Endothelial cell of umbilical vein (primary cell): ENCODE results near the gene FUT9. TPM values are rescaled to one million over a fixed set of nuclear protein-coding genes. Genes with fewer than 3 reads are reported as not detected.

Experiments
- BruUV-seq: library from RNA; stranded (reverse); fragments of 400-500 nt; replicated peaks from 2 replicates; lab custom pipeline; 2021; lab: Mats Ljungman, UMichigan
- CTCF ChIA-PET: fragments of 300-600, 350-600 bp; sonication (Branson Sonifier 250); formaldehyde crosslinking; loops from one replicate; lab custom pipeline; 2021; ENCODE audit warnings: antibody characterized with exemption, inconsistent platforms; lab: Charles Lee
- POLR2A ChIA-PET: fragments of 300-600, 350-600 bp; sonication (Branson Sonifier 250); formaldehyde crosslinking; loops from one replicate; lab custom pipeline; 2021; ENCODE audit warnings: antibody characterized with exemption, inconsistent platforms; lab: Charles Lee
- DNase-seq: peaks from one replicate; pipeline ENCODE4 v3.0.0-alpha.2; 2011; ENCODE audit warnings: low read depth, low spot score
- FAIRE-seq: peaks from 2 replicates; lab custom pipeline; 2011; peaks lifted over from hg19 to GRCh38; lab: Jason Lieb, UNC
- H2AFZ ChIP-seq: 2 replicates; pipeline ENCODE4 v1.6.0; 2012; ENCODE audit warnings: low read depth, low read length, control low read depth, inconsistent platforms
- H3K27ac ChIP-seq: 2 replicates; pipeline ENCODE4 v1.5.1; 2011; ENCODE audit warnings: low read depth, mild to moderate bottlenecking, control low read depth, low read length, moderate library complexity; ENCODE audit not compliant: insufficient read depth
- H3K27me3 ChIP-seq, 2 experiments: 2 replicates each; pipeline versions ENCODE4 v1.6.0 to v1.6.1; 2011; ENCODE audit warnings: low read length in 2 of 2, mixed read lengths in 1 of 2; ENCODE audit not compliant: control insufficient read depth in 2 of 2, insufficient read depth in 2 of 2
- H3K36me3 ChIP-seq, 2 experiments: 2 replicates in 1 of 2; 3 replicates in 1 of 2; pipeline ENCODE4 v1.5.1; 2011; ENCODE audit warnings: low read length in 2 of 2, mild to moderate bottlenecking in 1 of 2, moderate library complexity in 1 of 2; ENCODE audit not compliant: control insufficient read depth in 2 of 2, insufficient read depth in 2 of 2; ENCODE audit errors: extremely low read depth in 1 of 2
- H3K4me1 ChIP-seq: 3 replicates; pipeline ENCODE4 v1.5.1; 2011; ENCODE audit warnings: mild to moderate bottlenecking, low read length; ENCODE audit not compliant: control insufficient read depth, insufficient read depth; ENCODE audit errors: extremely low read depth
- H3K4me2 ChIP-seq: 2 replicates; pipeline ENCODE4 v1.6.1; 2011; ENCODE audit warnings: low read length, control low read depth, mixed read lengths; ENCODE audit not compliant: insufficient read depth
- H3K4me3 ChIP-seq, 3 experiments: fragments of 200-600 bp in 1 of 3; sonication (generic), shearing (Covaris generic) in 1 of 3; replicated peaks in 1 of 3; 2 replicates each; pipeline ENCODE4 v1.5.1; 2011 to 2016; ENCODE audit warnings: control low read depth in 3 of 3, low read length in 3 of 3, mild to moderate bottlenecking in 2 of 3, inconsistent platforms in 1 of 3, low read depth in 1 of 3, moderate library complexity in 1 of 3; ENCODE audit not compliant: insufficient read depth in 1 of 3
- H3K79me2 ChIP-seq: 2 replicates; pipeline ENCODE4 v1.6.0; 2012; ENCODE audit warnings: low read length, inconsistent platforms; ENCODE audit not compliant: control insufficient read depth, insufficient read depth
- H3K9ac ChIP-seq: replicated peaks from 2 replicates; pipeline ENCODE3; 2011; ENCODE audit warnings: low read length, control low read depth; ENCODE audit not compliant: insufficient read depth; ENCODE audit errors: extremely low read depth
- H3K9me1 ChIP-seq: replicated peaks from 3 replicates; pipeline ENCODE4 v1.6.0; 2011; ENCODE audit warnings: mild to moderate bottlenecking, low read length; ENCODE audit not compliant: control insufficient read depth, insufficient read depth; ENCODE audit errors: extremely low read depth
- H3K9me3 ChIP-seq: replicated peaks from 2 replicates; pipeline ENCODE4 v1.5.1; 2012; ENCODE audit warnings: low read length, inconsistent platforms; ENCODE audit not compliant: control insufficient read depth, insufficient read depth
- H4K20me1 ChIP-seq: replicated peaks from 2 replicates; pipeline ENCODE3; 2011; ENCODE audit warnings: mild to moderate bottlenecking, low read length; ENCODE audit not compliant: control insufficient read depth, insufficient read depth; ENCODE audit errors: extremely low read depth
- CTCF ChIP-seq, 2 donors: IDR thresholded peaks; 1 replicate in 1 of 2; 2 replicates in 1 of 2; pipeline ENCODE4 v1.5.1; 2011; ENCODE audit warnings: low read length in 2 of 2, mild to moderate bottlenecking in 2 of 2, moderate library complexity in 2 of 2, control low read depth in 1 of 2, inconsistent platforms in 1 of 2, low read depth in 1 of 2; ENCODE audit not compliant: insufficient read depth in 1 of 2; ENCODE audit errors: extremely low read depth in 1 of 2
- EZH2 ChIP-seq: IDR thresholded peaks from 2 replicates; pipeline ENCODE4 v1.6.1; 2012; ENCODE audit warnings: borderline replicate concordance, low read depth, mild to moderate bottlenecking, moderate library complexity, low read length, inconsistent platforms; ENCODE audit not compliant: severe bottlenecking
- FOS ChIP-seq: IDR thresholded peaks from 2 replicates; pipeline ENCODE4 v1.6.1; 2011; ENCODE audit warnings: mild to moderate bottlenecking, low read length, moderate library complexity, borderline replicate concordance; ENCODE audit not compliant: insufficient read depth
- GATA2 ChIP-seq: IDR thresholded peaks from 2 replicates; pipeline ENCODE4 v1.7.0; 2011; ENCODE audit warnings: low read depth, mild to moderate bottlenecking, moderate library complexity, mixed read lengths, low read length; ENCODE audit not compliant: insufficient read length, insufficient read depth
- JUN ChIP-seq: IDR thresholded peaks from 2 replicates; pipeline ENCODE4 v1.6.1; 2011; ENCODE audit warnings: borderline replicate concordance, low read depth; ENCODE audit not compliant: insufficient read length, insufficient read depth
- MYC ChIP-seq: IDR thresholded peaks from one replicate; pipeline ENCODE4 v1.6.1; 2011; ENCODE audit warnings: mild to moderate bottlenecking, low read depth, low read length
- POLR2A ChIP-seq: IDR thresholded peaks from 2 replicates; pipeline ENCODE4 v1.6.1; 2012; ENCODE audit warnings: low read depth, mild to moderate bottlenecking, control low read depth, low read length
- POLR2AphosphoS5 ChIP-seq: IDR thresholded peaks from 2 replicates; pipeline ENCODE4 v1.6.1; 2012; ENCODE audit warnings: low read depth, mild to moderate bottlenecking, control low read depth, low read length, moderate library complexity; ENCODE audit not compliant: insufficient read depth
- dilution Hi-C: fragments of 300-500 bp; cut with MboI; formaldehyde crosslinking; loops from one replicate; pipeline ENCODE4 v1.15.0; 2019; ENCODE audit warnings: low sequenced_read_pairs; ENCODE audit not compliant: extremely low pct_ligation_motif_present
- intact Hi-C: fragments of 100-400 bp; cut with micrococcal nuclease; formaldehyde crosslinking; loops from one replicate; pipeline ENCODE4 v1.10.0; 2022
- polyA plus RNA-seq, 4 experiments: library from polyadenylated mRNA; depleted of rRNA in 3 of 4; stranded (reverse) in 3 of 4; unstranded in 1 of 4; fragments of >200 nt; gene quantifications; 2 replicates each; pipeline versions ENCODE4 v1.2.1 to v1.2.3, GENCODE V29; 2011 to 2012; ENCODE audit warnings: missing spikeins in 1 of 4
- total RNA-seq: library from RNA; stranded (reverse); gene quantifications from 2 replicates; pipeline ENCODE4 v1.2.3, GENCODE V29; 2021
- TF ChIP-seq, protein P1 (sequence below): IDR thresholded peaks from 2 replicates; pipeline ENCODE4 v1.6.1; 2011; ENCODE audit not compliant: insufficient read depth, insufficient read length

FUT9 gene
- total and polyA plus RNA-seq, 2 donors (not counting 3 experiments of a cell fraction or from before 2014, with no cell fraction given) = not detected

- ChIA-PET CTCF (no interaction called here), POLR2A (no interaction called here)
- DNase-seq (no peak), FAIRE-seq (no peak)
- Histone ChIP-seq H3K79me2 (no peaks in the 10 kb centered on the region), H3K36me3 (no peaks in the 10 kb centered on the region), H2AFZ (no peak overlapping the region), H3K4me3 (no peak overlapping the region), H3K9me3 (peaks cover 4% of the 10 kb centered on the region), H3K9ac (no peak overlapping the region), H3K4me2 (no peak overlapping the region), H3K4me1 (no peaks in the 10 kb centered on the region), H3K27ac (no peak overlapping the region), H3K27me3 (no peaks in the 10 kb centered on the region), H3K9me1 (no peaks in the 10 kb centered on the region), H4K20me1 (no peaks in the 10 kb centered on the region)
- no TSS peak for BruUV-seq
- intact Hi-C loops (no loop called here), dilution Hi-C loops (no loop called here)
- TF ChIP-seq, protein P1, sequence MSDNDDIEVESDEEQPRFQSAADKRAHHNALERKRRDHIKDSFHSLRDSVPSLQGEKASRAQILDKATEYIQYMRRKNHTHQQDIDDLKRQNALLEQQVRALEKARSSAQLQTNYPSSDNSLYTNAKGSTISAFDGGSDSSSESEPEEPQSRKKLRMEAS = no peak
Measured at GRCh38 chr6:96235927-96236326, 220.2 kb downstream of the FUT9 start.

DNA sequence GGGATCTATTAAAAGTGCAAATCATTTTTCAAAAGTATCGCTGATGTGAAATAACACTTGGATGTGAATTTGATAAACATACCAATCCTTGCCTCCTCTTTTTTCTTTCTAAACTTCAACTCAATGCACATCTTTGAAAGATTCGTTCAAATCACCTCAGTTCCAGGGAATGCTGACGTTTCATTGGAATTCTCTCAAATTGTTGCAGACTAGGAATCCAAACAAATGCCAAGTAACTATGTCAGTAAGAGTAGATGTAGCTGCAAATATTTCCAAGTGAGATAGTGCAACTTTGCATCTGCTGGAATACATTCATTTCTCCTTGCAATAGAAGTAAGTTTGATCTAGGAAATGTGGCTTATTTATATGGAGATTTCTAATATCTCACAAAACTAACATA lies 220.7 kb downstream of the FUT9 start:
- H3K4me2 ChIP-seq = no peak overlapping the region
- BruUV-seq = no TSS peak
- TF ChIP-seq JUN = no peak
- TF ChIP-seq POLR2AphosphoS5 = no peak
- no peak for TF ChIP-seq MYC
- TF ChIP-seq, protein P1 = no peak
- no peak for TF ChIP-seq CTCF (IDR thresholded peaks at IDR 0.05; ENCODE audit: extremely low read depth in 1 of 2, insufficient read depth in 1 of 2, low read depth in 1 of 2, low read length in 2 of 2)
- no peak for TF ChIP-seq FOS
- TF ChIP-seq POLR2A = no peak
- no peak for TF ChIP-seq GATA2
- TF ChIP-seq EZH2 = no peak
- no peaks in the 10 kb centered on the region for H3K36me3 ChIP-seq
- H3K79me2 ChIP-seq = no peaks in the 10 kb centered on the region
- no peak for DNase-seq
- no peak overlapping the region for H2AFZ ChIP-seq
- intact Hi-C loops (no loop called here), dilution Hi-C loops (no loop called here)
- H3K27ac ChIP-seq = no peak overlapping the region
- H3K9me3 ChIP-seq = peaks cover 4% of the 10 kb centered on the region
- CTCF ChIA-PET = no interaction called here
- no peaks in the 10 kb centered on the region for H3K27me3 ChIP-seq
- H4K20me1 ChIP-seq = no peaks in the 10 kb centered on the region
- H3K4me1 ChIP-seq = no peaks in the 10 kb centered on the region
- no peaks in the 10 kb centered on the region for H3K9me1 ChIP-seq
- no peak for FAIRE-seq
- no peak overlapping the region for H3K9ac ChIP-seq
- no peak overlapping the region for H3K4me3 ChIP-seq
- POLR2A ChIA-PET = no interaction called here
